Measurements from ENCODE around the gene TIMM17A. TPM values are rescaled to one million over a fixed set of nuclear protein-coding genes. Genes with fewer than 3 reads are reported as not detected.
A peak's percentile ranks its signal among the peaks of the same experiment; 100 is the strongest.

TIMM17A gene
- total and polyA plus RNA-seq, 2 experiments from 2014 or later: 68.8 to 123 TPM

DNA sequence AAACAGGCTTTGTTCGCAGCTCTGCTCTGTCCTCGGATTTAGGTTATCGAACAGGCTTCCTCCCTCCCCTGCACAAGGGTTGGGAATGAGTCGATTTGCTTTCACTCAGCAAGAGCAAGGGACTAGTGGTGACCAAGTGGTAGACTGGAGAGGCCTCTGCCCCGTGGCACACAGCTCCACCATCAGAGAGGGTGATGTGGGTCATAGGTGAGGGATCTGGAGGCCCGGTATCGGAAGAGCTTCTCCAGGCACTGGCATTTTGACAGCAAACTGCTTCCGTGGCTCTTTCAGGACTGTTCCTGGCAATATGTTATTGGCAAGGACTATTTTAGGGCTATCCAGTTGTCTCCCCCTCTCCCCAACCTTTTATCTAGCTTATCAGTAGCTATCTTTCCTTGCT, 52.0 kb downstream of the TIMM17A start:
- Histone ChIP-seq H3K36me3 (ENCODE audit: low read depth) (peaks cover 5% of the 10 kb centered on the region; the same call in 1 of the 2 replicates), H3K4me2 (ENCODE audit: unreplicated experiment) (no peak overlapping the region), H2AFZ (no peak overlapping the region), H3K9me2 (ENCODE audit: insufficient read depth) (no peaks in the 10 kb centered on the region), H3K27ac (no peak overlapping the region), H4K20me1 (ENCODE audit: insufficient read depth) (no peaks in the 10 kb centered on the region), H3F3A (ENCODE audit: insufficient read depth) (no peaks in the 10 kb centered on the region), H3K4me1 (ENCODE audit: insufficient read depth) (no peaks in the 10 kb centered on the region), H3K79me2 (ENCODE audit: insufficient read depth) (no peaks in the 10 kb centered on the region), H3K9ac (no peak overlapping the region), H3K4me3 (no peak overlapping the region), H3K27me3 (replicated peaks; ENCODE audit: insufficient read depth) (no peaks in the 10 kb centered on the region), H3K9me3 (ENCODE audit: low read depth) (no peaks in the 10 kb centered on the region)
- in situ Hi-C loops (cut with MboI): no loop called here
- TF ChIP-seq EZH2phosphoT487 (IDR thresholded peaks at IDR 0.05; ENCODE audit: insufficient read depth, low read depth) (no peak), EZH2 (IDR thresholded peaks at IDR 0.05; ENCODE audit: insufficient read depth, poor library complexity, severe bottlenecking) (no peak)
- WGBS, 2 experiments (ENCODE audit: low coverage in 1 of 2, low lambda C conversion rate in 2 of 2, missing lambda C conversion rate in 2 of 2): 72 to 77% methylated on average over 8 of the region's 8 CpGs
- no peak for DNase-seq

DNA sequence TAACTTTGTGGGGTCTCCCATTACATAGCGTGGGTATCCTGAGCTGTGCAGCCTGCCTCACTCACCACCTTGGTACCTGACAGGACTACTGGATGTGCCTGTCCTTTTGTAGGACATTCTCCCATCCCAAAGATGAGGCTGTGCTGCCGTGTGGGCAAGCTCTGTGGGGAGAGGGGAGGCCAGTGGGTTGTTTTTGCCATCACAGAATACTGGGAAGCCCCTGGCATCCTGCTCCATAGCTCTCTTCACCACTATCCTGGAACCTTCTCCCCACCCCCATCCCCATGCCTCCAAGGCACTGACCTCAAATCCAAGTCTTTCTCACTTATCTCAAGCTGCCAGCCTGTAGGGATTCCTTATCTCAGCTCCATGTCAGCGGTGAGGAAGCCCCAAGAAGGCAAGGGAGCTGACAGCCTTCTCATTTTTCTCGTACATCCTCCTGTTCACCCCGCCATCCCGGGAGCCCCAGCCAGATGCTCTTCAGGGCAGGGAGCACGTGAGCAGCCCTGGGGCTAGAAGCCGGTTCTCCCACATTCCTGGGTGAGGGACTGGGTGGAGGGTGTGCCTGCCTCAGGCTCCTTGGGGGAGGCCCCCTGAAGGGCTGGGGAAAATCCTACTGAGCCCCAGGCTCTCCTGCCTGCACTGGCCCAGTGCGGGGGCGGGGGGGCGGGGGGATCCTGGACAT, 52.6 kb downstream of the TIMM17A start:
- H3K4me1 ChIP-seq (ENCODE audit: insufficient read depth): no peaks in the 10 kb centered on the region
- no peaks in the 10 kb centered on the region for H3K9me2 ChIP-seq (ENCODE audit: insufficient read depth)
- H2AFZ ChIP-seq: no peak overlapping the region
- H3K4me2 ChIP-seq (ENCODE audit: unreplicated experiment): no peak overlapping the region
- no peaks in the 10 kb centered on the region for H3K27me3 ChIP-seq (replicated peaks; ENCODE audit: insufficient read depth)
- no peaks in the 10 kb centered on the region for H4K20me1 ChIP-seq (ENCODE audit: insufficient read depth)
- no peaks in the 10 kb centered on the region for H3K9me3 ChIP-seq (ENCODE audit: low read depth)
- H3K79me2 ChIP-seq (ENCODE audit: insufficient read depth): no peaks in the 10 kb centered on the region
- DNase-seq: no peak
- H3K36me3 ChIP-seq (ENCODE audit: low read depth): peaks cover 5% of the 10 kb centered on the region; the same call in 1 of the 2 replicates
- no peak overlapping the region for H3K27ac ChIP-seq
- H3F3A ChIP-seq (ENCODE audit: insufficient read depth): no peaks in the 10 kb centered on the region
- no peak overlapping the region for H3K9ac ChIP-seq
- TF ChIP-seq EZH2 (IDR thresholded peaks at IDR 0.05; ENCODE audit: insufficient read depth, poor library complexity, severe bottlenecking) (no peak), EZH2phosphoT487 (IDR thresholded peaks at IDR 0.05; ENCODE audit: insufficient read depth, low read depth) (no peak)
- H3K4me3 ChIP-seq: no peak overlapping the region
- 49 to 56% methylated on average over 9 to 11 of the region's 11 CpGs for WGBS, 2 experiments (ENCODE audit: low coverage in 1 of 2, low lambda C conversion rate in 2 of 2, missing lambda C conversion rate in 2 of 2)
- in situ Hi-C loops (cut with MboI): no loop called here

DNA sequence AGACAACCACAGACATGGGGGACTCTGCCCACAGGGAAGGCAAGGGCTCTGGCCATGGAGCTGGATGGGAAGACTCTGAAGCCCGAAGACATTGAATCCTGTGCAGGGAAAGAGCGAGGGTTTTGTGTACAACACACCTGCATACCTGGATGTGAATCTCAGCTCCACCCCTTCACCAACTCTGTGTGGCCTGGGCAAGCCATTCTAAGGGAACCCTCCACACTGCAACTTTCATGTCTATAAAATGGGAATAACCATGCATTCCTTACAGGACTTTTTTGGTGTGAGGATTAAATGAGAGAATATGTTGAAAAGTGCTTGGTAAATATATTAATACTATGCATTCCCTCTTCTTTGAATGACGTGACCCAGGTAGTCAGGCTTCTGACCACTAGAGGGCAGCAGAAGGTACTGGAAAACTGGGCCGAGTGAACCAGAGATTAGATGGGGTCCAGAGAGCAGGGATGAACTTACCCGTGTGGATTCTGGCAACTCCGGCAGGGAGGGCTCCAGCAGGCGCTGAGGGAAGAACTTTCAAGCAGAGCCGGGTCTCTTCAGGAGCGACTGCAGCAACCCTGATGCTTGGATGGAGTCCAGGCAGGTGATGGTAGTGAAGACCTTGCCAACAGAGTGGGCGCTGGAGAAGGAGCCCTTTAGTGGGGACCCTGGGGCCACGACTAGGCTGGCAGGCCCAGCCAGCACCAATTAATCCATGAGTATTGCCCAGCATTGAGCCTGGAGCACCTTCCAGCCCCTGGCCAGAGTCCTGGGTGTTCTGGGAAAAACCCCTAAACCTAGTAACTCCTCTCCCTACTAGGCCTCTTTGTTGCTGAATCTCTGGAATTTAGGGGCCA, 54.2 kb downstream of the TIMM17A start:
- no peaks in the 10 kb centered on the region for H3K27me3 ChIP-seq (replicated peaks; ENCODE audit: insufficient read depth)
- H3K4me2 ChIP-seq (ENCODE audit: unreplicated experiment): no peak overlapping the region
- no peaks in the 10 kb centered on the region for H3K9me2 ChIP-seq (ENCODE audit: insufficient read depth)
- no peaks in the 10 kb centered on the region for H3K9me3 ChIP-seq (ENCODE audit: low read depth)
- no peaks in the 10 kb centered on the region for H3F3A ChIP-seq (ENCODE audit: insufficient read depth)
- no peak overlapping the region for H2AFZ ChIP-seq
- DNase-seq: peak; percentile 80
- no peak for TF ChIP-seq EZH2 (IDR thresholded peaks at IDR 0.05; ENCODE audit: insufficient read depth, poor library complexity, severe bottlenecking)
- TF ChIP-seq EZH2phosphoT487 (IDR thresholded peaks at IDR 0.05; ENCODE audit: insufficient read depth, low read depth): no peak
- H3K9ac ChIP-seq: no peak overlapping the region
- H3K27ac ChIP-seq: no peak overlapping the region
- no peaks in the 10 kb centered on the region for H4K20me1 ChIP-seq (ENCODE audit: insufficient read depth)
- no peaks in the 10 kb centered on the region for H3K4me1 ChIP-seq (ENCODE audit: insufficient read depth)
- in situ Hi-C loops (cut with MboI): loop anchor here (5.0 kb wide), 1 partner anchor 108 kb away; no protein-coding TSS in a partner anchor
- H3K36me3 ChIP-seq (ENCODE audit: low read depth): no peaks in the 10 kb centered on the region; the same call in 1 of the 2 replicates
- 15 to 18% methylated on average over 11 of the region's 11 CpGs for WGBS, 2 experiments (ENCODE audit: low coverage in 1 of 2, low lambda C conversion rate in 2 of 2, missing lambda C conversion rate in 2 of 2)
- H3K4me3 ChIP-seq: no peak overlapping the region
- no peaks in the 10 kb centered on the region for H3K79me2 ChIP-seq (ENCODE audit: insufficient read depth)

DNA sequence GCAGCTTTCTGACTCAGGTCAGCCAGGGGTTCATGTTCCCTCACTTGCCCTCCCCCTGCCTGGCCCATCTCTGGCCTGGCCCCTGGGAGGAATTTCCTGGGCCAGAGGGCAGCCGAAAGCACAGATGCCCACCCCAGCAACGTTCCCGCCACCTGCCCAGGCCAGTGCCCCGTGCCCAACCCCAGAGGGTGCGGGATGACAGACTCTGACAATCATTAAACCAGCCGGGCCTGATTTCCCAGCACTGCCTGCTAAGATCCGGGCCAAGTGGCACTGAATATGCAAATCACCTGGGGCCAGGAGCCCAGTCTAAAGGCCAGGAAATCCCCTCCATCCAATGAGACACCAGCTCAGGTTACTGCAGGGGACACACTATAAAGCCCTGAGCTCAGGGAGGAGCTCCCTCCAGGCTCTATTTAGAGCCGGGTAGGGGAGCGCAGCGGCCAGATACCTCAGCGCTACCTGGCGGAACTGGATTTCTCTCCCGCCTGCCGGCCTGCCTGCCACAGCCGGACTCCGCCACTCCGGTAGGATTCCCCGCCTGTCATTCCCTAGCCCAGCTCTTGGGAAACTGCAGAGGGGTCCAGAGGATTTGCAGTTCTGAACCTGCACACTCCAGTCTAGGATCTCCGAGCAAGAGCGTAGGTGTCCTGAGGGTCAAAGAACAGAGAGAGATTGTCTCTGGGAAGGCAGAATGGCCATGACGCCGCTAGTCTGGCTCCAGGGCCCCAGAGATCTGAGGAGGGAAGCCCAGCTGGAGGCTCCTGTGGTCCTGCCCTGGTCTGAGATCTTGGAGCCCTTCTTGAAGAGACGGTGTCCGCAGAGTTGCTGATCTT, 55.1 kb downstream of the TIMM17A start, which contains the start of gene ELF3:
TSS of gene ELF3 (plus strand) at position 408 of the 836 bp plus-strand sequence. CDS start 550 bp downstream, outside the sequence.
- H3K9ac ChIP-seq: no peak within 1 kb of the TSS
- H3K9me2 ChIP-seq (ENCODE audit: insufficient read depth): no peaks in the 10 kb centered on the region
- H3K9me3 ChIP-seq (ENCODE audit: low read depth): no peaks in the 10 kb centered on the region
- no peak within 1 kb of the TSS for H3K4me2 ChIP-seq (ENCODE audit: unreplicated experiment)
- H3K4me1 ChIP-seq (ENCODE audit: insufficient read depth): no peaks in the 10 kb centered on the region
- WGBS, 2 experiments (ENCODE audit: low coverage in 1 of 2, low lambda C conversion rate in 2 of 2, missing lambda C conversion rate in 2 of 2): 84% methylated on average over 23 to 24 of the region's 24 CpGs
- no peaks in the 10 kb centered on the region for H4K20me1 ChIP-seq (ENCODE audit: insufficient read depth)
- TF ChIP-seq EZH2phosphoT487 (IDR thresholded peaks at IDR 0.05; ENCODE audit: insufficient read depth, low read depth): no peak
- no peak for TF ChIP-seq EZH2 (IDR thresholded peaks at IDR 0.05; ENCODE audit: insufficient read depth, poor library complexity, severe bottlenecking)
- H3K79me2 ChIP-seq (ENCODE audit: insufficient read depth): no peaks in the 10 kb centered on the region
- H3K36me3 ChIP-seq (ENCODE audit: low read depth): no peaks in the 10 kb centered on the region; the same call in 1 of the 2 replicates
- no peak within 1 kb of the TSS for H2AFZ ChIP-seq
- no peak for DNase-seq
- in situ Hi-C loops (cut with MboI): loop anchor here (5.0 kb wide), 1 partner anchor 107 kb away; no protein-coding TSS in a partner anchor
- H3K4me3 ChIP-seq: no peak within 1 kb of the TSS
- H3K27ac ChIP-seq: no peak within 1 kb of the TSS
- H3K27me3 ChIP-seq (replicated peaks; ENCODE audit: insufficient read depth): no peaks in the 10 kb centered on the region
- H3F3A ChIP-seq (ENCODE audit: insufficient read depth): no peaks in the 10 kb centered on the region

Measured in GM23248 (cell line).